ENCODE results near the gene FERMT2.

FERMT2 gene

GRCh38 chr14:52846591-52846990 is 104.3 kb downstream of the FERMT2 start:
- Histone ChIP-seq H3K79me2 (ENCODE audit: insufficient read depth, low read length) (no peaks in the 10 kb centered on the region), H2AFZ (ENCODE audit: low read length) (0 out of 2 replicates have a peak overlapping the region, but pooled peaks have one; percentile 74), H4K20me1 (ENCODE audit: insufficient read depth, low read length, poor library complexity, severe bottlenecking) (no peaks in the 10 kb centered on the region), H3F3A (ENCODE audit: low read depth) (no peaks in the 10 kb centered on the region; the same call in 1 of the 2 replicates), H3K9me3 (ENCODE audit: insufficient read depth, low read depth, low read length) (no peaks in the 10 kb centered on the region), H3K36me3 (ENCODE audit: insufficient read depth, low read length) (no peaks in the 10 kb centered on the region), H3K9me2 (replicated peaks; ENCODE audit: low read depth, low read length) (no peaks in the 10 kb centered on the region), H3K4me2 (ENCODE audit: low read depth, low read length, poor library complexity, severe bottlenecking) (no peak overlapping the region), H3K4me1 (ENCODE audit: insufficient read depth, low read length, poor library complexity, severe bottlenecking) (no peaks in the 10 kb centered on the region), H3K27me3 (ENCODE audit: insufficient read depth, low read length, poor library complexity, severe bottlenecking) (no peaks in the 10 kb centered on the region), H3K4me3 (ENCODE audit: low read length, poor library complexity, severe bottlenecking) (no peak overlapping the region), H3K9ac (ENCODE audit: low read depth, low read length, poor library complexity, severe bottlenecking) (no peak overlapping the region)
- TF ChIP-seq, protein P1, sequence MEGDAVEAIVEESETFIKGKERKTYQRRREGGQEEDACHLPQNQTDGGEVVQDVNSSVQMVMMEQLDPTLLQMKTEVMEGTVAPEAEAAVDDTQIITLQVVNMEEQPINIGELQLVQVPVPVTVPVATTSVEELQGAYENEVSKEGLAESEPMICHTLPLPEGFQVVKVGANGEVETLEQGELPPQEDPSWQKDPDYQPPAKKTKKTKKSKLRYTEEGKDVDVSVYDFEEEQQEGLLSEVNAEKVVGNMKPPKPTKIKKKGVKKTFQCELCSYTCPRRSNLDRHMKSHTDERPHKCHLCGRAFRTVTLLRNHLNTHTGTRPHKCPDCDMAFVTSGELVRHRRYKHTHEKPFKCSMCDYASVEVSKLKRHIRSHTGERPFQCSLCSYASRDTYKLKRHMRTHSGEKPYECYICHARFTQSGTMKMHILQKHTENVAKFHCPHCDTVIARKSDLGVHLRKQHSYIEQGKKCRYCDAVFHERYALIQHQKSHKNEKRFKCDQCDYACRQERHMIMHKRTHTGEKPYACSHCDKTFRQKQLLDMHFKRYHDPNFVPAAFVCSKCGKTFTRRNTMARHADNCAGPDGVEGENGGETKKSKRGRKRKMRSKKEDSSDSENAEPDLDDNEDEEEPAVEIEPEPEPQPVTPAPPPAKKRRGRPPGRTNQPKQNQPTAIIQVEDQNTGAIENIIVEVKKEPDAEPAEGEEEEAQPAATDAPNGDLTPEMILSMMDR (conservative IDR thresholded peaks at IDR 0.05; ENCODE audit: low read length): no peak
- TF ChIP-seq EZH2phosphoT487 (IDR thresholded peaks at IDR 0.05; ENCODE audit: borderline replicate concordance): no peak

- Histone ChIP-seq H3K79me2 (ENCODE audit: insufficient read depth, low read length) (no peaks in the 10 kb centered on the region), H3K4me3 (ENCODE audit: low read length, poor library complexity, severe bottlenecking) (no peak overlapping the region), H4K20me1 (ENCODE audit: insufficient read depth, low read length, poor library complexity, severe bottlenecking) (no peaks in the 10 kb centered on the region), H3K27me3 (ENCODE audit: insufficient read depth, low read length, poor library complexity, severe bottlenecking) (no peaks in the 10 kb centered on the region), H3K9ac (ENCODE audit: low read depth, low read length, poor library complexity, severe bottlenecking) (no peak overlapping the region), H3K36me3 (ENCODE audit: insufficient read depth, low read length) (no peaks in the 10 kb centered on the region), H3K9me3 (ENCODE audit: insufficient read depth, low read depth, low read length) (no peaks in the 10 kb centered on the region), H3F3A (ENCODE audit: low read depth) (no peaks in the 10 kb centered on the region; the same call in 1 of the 2 replicates), H3K9me2 (replicated peaks; ENCODE audit: low read depth, low read length) (no peaks in the 10 kb centered on the region), H3K4me2 (ENCODE audit: low read depth, low read length, poor library complexity, severe bottlenecking) (no peak overlapping the region), H3K4me1 (ENCODE audit: insufficient read depth, low read length, poor library complexity, severe bottlenecking) (no peaks in the 10 kb centered on the region), H2AFZ (ENCODE audit: low read length) (no peak overlapping the region; the same call in 1 of the 2 replicates)
- TF ChIP-seq, protein P1 (conservative IDR thresholded peaks at IDR 0.05; ENCODE audit: low read length): no peak
- no peak for TF ChIP-seq EZH2phosphoT487 (IDR thresholded peaks at IDR 0.05; ENCODE audit: borderline replicate concordance)
Measured at GRCh38 chr14:52845081-52845480, 105.8 kb downstream of the FERMT2 start.

DNA sequence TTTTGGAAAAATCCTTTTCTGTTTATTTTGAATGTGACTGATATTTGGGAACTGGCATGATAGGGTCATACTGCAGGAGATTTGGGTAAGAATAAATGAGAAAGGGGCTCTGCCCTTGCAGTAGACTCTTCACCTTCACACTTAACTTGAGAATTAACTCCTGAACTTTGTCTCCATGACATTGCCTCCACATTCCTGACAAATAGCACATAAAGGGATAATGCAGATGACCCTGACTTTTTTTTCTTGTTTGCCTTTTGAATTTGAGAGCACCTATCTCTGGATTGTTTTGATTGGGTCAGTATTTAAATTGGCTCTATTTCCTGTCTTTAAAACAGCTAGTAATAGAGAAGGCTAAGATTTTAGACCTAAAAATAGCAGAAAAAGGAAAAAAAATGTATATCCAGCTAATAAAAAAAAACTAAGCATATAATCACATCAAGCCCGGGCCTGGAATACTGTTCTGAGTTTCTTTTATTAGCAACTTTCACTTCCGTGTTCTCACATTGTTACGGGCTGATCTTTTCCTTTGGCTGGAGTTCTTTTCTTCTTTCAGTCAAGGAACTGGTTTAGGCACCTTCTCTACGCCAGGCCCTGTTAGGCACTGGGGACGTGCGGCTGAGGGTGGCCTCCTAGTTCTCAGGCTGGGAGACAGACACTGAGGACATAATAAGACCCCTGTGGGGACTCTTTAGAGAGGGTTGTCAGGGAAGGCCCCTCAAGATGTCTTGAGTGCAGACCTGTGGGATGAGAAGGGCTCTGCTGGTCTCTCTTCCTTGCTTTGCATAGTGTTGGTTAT is 106.4 kb downstream of the FERMT2 start:
- H3K79me2 ChIP-seq (ENCODE audit: insufficient read depth, low read length): no peaks in the 10 kb centered on the region
- no peaks in the 10 kb centered on the region for H3K9me2 ChIP-seq (replicated peaks; ENCODE audit: low read depth, low read length)
- no peaks in the 10 kb centered on the region for H3K36me3 ChIP-seq (ENCODE audit: insufficient read depth, low read length)
- H2AFZ ChIP-seq (ENCODE audit: low read length): no peak overlapping the region; the same call in 1 of the 2 replicates
- no peaks in the 10 kb centered on the region for H3K4me1 ChIP-seq (ENCODE audit: insufficient read depth, low read length, poor library complexity, severe bottlenecking)
- no peaks in the 10 kb centered on the region for H3K9me3 ChIP-seq (ENCODE audit: insufficient read depth, low read depth, low read length)
- no peak overlapping the region for H3K4me2 ChIP-seq (ENCODE audit: low read depth, low read length, poor library complexity, severe bottlenecking)
- TF ChIP-seq, protein P1 (conservative IDR thresholded peaks at IDR 0.05; ENCODE audit: low read length): no peak
- no peak for TF ChIP-seq EZH2phosphoT487 (IDR thresholded peaks at IDR 0.05; ENCODE audit: borderline replicate concordance)
- H3F3A ChIP-seq (ENCODE audit: low read depth): no peaks in the 10 kb centered on the region; the same call in 1 of the 2 replicates
- no peak overlapping the region for H3K4me3 ChIP-seq (ENCODE audit: low read length, poor library complexity, severe bottlenecking)
- H3K9ac ChIP-seq (ENCODE audit: low read depth, low read length, poor library complexity, severe bottlenecking): no peak overlapping the region
- H4K20me1 ChIP-seq (ENCODE audit: insufficient read depth, low read length, poor library complexity, severe bottlenecking): no peaks in the 10 kb centered on the region
- H3K27me3 ChIP-seq (ENCODE audit: insufficient read depth, low read length, poor library complexity, severe bottlenecking): no peaks in the 10 kb centered on the region
